Astrocyte of the spinal cord (primary cell): Measurements from ENCODE around the gene TMEM158.

Experiments used
- DNase-seq: peaks from one replicate; pipeline ENCODE4 v3.0.0; 2011; ENCODE audit warnings: low read depth, low spot score
- H3K4me3 ChIP-seq: 2 replicates; pipeline ENCODE4 v1.5.1; 2011; ENCODE audit warnings: low read depth, mild to moderate bottlenecking, low read length, moderate library complexity
- in situ Hi-C: cut with HindIII; loops from 2 replicates; pipeline ENCODE4 v1.10.0; 2017; ENCODE audit warnings: low sequenced_read_pairs
- TF ChIP-seq, protein P1 (sequence below): IDR thresholded peaks from 2 replicates; pipeline ENCODE4 v1.5.1; 2012; ENCODE audit warnings: low read depth, mild to moderate bottlenecking, low read length, inconsistent platforms

Gene TMEM158

DNA sequence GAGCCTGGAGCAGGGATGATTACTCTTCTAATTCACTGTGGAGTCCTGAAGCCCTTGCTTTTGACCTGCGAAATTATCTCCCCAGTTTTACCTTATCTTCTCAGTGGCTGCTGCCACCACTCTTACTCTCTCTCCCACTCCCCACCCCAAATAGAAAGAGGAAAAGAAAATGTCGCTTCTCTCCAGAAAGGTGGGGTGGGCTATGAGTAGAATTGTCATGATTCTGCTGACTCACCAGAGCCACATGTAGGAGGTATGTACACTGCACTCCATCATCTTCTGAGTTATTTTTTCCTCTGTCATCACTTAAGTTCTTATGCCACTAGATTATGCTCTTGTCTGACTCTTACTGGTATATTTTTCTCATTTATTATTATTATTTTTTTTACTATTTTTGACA lies 43.9 kb upstream of the TMEM158 start:
- in situ Hi-C loops, result no loop called here
- H3K4me3 ChIP-seq, result no peak overlapping the region
- TF ChIP-seq, protein P1, sequence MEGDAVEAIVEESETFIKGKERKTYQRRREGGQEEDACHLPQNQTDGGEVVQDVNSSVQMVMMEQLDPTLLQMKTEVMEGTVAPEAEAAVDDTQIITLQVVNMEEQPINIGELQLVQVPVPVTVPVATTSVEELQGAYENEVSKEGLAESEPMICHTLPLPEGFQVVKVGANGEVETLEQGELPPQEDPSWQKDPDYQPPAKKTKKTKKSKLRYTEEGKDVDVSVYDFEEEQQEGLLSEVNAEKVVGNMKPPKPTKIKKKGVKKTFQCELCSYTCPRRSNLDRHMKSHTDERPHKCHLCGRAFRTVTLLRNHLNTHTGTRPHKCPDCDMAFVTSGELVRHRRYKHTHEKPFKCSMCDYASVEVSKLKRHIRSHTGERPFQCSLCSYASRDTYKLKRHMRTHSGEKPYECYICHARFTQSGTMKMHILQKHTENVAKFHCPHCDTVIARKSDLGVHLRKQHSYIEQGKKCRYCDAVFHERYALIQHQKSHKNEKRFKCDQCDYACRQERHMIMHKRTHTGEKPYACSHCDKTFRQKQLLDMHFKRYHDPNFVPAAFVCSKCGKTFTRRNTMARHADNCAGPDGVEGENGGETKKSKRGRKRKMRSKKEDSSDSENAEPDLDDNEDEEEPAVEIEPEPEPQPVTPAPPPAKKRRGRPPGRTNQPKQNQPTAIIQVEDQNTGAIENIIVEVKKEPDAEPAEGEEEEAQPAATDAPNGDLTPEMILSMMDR, result no peak
- no peak for DNase-seq

DNA sequence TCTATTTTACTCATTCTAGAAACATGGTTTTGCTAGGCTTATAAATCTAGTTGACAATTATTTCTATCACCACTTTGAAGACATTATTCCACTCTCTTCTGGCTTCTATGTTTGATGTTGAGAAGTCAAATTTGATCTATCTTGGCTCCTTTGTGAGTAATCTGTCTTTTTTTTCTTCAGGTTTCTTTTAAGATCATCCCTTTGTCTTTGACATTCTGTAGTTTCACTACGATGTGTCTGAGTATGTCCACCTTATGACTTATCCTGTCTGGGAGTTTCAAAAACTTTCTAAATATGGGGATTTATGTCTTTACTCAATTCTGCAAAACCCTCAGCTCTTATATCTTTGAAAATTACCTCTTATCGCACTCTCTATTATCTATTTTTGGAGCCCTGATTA lies 41.0 kb upstream of the TMEM158 start:
- TF ChIP-seq, protein P1, result no peak
- in situ Hi-C loops, result no loop called here
- no peak for DNase-seq
- H3K4me3 ChIP-seq, result no peak overlapping the region

DNA sequence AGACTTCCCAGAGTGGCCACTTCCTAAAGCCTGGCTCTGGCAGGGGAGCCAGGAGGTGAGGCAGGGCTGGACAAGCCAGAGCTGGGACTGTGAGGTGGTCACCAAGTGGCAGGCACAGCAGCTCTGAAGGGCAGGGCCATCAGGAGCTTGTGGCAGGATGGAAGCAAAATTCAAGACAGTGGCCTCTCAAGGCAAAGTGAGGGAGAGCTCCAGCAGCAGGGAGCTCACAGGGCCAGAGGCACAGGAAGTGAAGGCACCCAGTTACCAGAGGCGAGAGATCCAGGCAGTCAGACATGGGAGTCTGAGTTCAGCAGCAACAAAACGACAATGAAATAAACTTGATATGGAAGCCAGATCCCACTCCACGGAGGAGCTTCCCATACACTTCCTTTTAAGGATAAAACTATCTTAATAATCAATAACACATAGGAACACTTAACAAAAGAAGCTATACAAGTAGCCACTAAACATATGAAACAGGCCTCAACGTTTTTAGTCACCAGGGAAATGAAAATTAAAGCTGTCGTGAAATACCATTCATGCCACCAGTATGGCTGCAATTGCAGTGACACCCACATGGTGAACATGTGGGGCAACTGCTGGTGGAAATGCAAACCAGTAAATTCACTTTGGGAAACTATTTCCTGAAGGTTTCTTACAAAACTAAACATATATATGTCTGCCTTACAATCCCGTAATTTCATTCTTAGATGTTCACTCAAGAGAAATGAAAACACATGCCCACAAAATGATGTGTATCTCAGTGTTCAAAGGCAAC lies 35.4 kb upstream of the TMEM158 start:
- in situ Hi-C loops, result no loop called here
- no peak for DNase-seq
- H3K4me3 ChIP-seq, result no peak overlapping the region
- TF ChIP-seq, protein P1, result no peak

DNA sequence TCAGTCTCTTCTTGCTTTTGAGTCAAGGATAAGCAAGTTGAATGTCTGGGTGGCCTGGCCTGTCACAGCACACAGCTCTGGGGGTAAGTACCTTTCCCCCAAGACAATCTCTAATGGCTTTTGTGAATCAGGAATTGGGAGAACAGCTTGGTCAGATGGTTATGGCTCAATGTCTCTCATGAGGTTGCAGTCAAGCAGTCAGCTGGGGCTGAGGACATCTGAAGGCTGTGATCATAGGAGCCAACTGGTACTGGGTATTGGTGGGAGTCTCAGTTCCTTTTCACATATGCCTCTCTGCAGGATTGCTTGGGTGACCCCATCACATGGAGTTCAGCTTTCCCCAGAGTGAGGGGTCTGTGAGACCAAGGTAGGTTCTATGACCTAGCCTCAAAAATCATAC lies 33.0 kb upstream of the TMEM158 start:
- DNase-seq, result no peak
- TF ChIP-seq, protein P1, result no peak
- in situ Hi-C loops, result no loop called here

DNA sequence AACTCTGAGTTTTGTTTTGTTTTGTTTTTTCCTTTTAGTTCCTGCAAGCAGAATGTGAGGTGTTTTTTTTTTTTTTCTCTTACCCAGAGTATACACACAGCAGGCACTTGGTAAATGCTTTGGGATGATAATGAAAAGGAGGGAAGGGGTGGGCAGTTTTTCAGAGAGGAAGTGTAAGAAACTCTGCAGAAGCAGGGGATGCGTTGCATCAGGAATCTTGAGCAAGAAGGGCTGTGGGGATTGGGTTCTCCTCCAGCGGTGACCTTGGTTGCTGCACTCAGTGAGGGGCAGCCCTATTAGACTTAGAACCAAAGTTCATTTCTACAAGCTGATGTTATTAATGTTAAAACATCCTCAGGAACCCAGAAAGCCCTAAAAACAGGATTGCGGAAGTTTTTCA lies 32.2 kb upstream of the TMEM158 start:
- TF ChIP-seq, protein P1, result no peak
- in situ Hi-C loops, result no loop called here
- no peak for DNase-seq
- no peak overlapping the region for H3K4me3 ChIP-seq

More for the DNA sequence above, 33.0 kb upstream of the TMEM158 start:
- no peak overlapping the region for H3K4me3 ChIP-seq

DNA sequence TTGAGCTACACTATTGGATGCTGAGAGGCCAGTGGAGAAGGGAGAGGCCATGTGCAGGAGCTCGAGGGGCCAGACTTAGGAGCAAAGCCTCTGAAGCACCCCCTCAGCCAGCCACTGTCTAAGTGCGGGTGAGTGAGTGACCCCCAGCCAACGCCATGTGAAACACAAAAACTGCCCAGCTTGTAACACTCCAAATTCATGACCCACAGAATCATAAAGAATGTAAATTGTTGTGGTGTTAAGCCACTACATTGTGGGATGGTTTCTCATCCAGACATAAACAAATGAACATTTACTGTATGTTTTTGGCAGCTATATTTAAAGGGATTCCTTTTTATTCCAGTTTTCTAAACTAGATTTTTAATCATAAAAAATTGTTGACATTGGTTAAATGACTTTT lies 27.2 kb upstream of the TMEM158 start:
- in situ Hi-C loops, result no loop called here
- TF ChIP-seq, protein P1, result no peak
- no peak overlapping the region for H3K4me3 ChIP-seq
- no peak for DNase-seq
